ENCODE data around the gene PALLD.

PALLD gene

DNA sequence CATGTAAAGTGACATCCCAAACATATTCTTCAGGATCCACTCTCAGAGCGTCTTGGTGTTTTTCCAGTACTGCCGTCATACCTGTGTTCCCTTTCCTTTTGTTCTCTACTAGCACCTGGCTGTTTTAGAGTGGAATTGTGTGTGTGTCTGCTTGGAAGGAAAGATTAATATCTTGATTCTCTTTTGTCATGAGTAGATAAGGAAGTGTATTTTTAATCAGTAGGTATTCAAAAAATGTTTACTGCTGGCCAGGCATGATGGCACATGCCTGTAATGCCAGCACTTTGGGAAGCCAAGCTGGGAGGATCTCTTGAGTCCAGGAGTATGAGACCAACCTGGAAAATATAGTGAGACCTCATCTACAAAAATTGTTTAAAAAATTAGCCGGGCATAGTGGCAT is 314.4 kb downstream of the PALLD start:
- Histone ChIP-seq H3K27ac (ENCODE audit: low read depth, low read length, poor library complexity, severe bottlenecking) (no peak overlapping the region), H3K4me1 (ENCODE audit: insufficient read depth, low read length, severe bottlenecking) (no peaks in the 10 kb centered on the region), H3K9me2 (ENCODE audit: low read depth, low read length) (no peaks in the 10 kb centered on the region), H3K36me3 (ENCODE audit: insufficient read depth, low read length) (no peaks in the 10 kb centered on the region), H3K9me3 (ENCODE audit: low read length) (no peaks in the 10 kb centered on the region), H4K20me1 (ENCODE audit: insufficient read depth, low read length) (no peaks in the 10 kb centered on the region), H3F3A (ENCODE audit: insufficient read depth, low read length) (no peaks in the 10 kb centered on the region), H3K4me3 (ENCODE audit: low read depth, low read length, poor library complexity, severe bottlenecking) (no peak overlapping the region), H3K79me2 (ENCODE audit: insufficient read depth, low read length) (no peaks in the 10 kb centered on the region), H3K27me3 (ENCODE audit: insufficient read depth, low read length) (no peaks in the 10 kb centered on the region; the same call in 1 of the 2 replicates), H3K9ac (ENCODE audit: low read length) (no peak overlapping the region), H2AFZ (ENCODE audit: low read length) (no peak overlapping the region), H3K4me2 (ENCODE audit: low read length) (no peak overlapping the region)
- TF ChIP-seq, protein P1, sequence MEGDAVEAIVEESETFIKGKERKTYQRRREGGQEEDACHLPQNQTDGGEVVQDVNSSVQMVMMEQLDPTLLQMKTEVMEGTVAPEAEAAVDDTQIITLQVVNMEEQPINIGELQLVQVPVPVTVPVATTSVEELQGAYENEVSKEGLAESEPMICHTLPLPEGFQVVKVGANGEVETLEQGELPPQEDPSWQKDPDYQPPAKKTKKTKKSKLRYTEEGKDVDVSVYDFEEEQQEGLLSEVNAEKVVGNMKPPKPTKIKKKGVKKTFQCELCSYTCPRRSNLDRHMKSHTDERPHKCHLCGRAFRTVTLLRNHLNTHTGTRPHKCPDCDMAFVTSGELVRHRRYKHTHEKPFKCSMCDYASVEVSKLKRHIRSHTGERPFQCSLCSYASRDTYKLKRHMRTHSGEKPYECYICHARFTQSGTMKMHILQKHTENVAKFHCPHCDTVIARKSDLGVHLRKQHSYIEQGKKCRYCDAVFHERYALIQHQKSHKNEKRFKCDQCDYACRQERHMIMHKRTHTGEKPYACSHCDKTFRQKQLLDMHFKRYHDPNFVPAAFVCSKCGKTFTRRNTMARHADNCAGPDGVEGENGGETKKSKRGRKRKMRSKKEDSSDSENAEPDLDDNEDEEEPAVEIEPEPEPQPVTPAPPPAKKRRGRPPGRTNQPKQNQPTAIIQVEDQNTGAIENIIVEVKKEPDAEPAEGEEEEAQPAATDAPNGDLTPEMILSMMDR (IDR thresholded peaks at IDR 0.05; ENCODE audit: low read length) = no peak
- no peak for TF ChIP-seq EZH2 (IDR thresholded peaks at IDR 0.05; ENCODE audit: borderline replicate concordance, low read length)

DNA sequence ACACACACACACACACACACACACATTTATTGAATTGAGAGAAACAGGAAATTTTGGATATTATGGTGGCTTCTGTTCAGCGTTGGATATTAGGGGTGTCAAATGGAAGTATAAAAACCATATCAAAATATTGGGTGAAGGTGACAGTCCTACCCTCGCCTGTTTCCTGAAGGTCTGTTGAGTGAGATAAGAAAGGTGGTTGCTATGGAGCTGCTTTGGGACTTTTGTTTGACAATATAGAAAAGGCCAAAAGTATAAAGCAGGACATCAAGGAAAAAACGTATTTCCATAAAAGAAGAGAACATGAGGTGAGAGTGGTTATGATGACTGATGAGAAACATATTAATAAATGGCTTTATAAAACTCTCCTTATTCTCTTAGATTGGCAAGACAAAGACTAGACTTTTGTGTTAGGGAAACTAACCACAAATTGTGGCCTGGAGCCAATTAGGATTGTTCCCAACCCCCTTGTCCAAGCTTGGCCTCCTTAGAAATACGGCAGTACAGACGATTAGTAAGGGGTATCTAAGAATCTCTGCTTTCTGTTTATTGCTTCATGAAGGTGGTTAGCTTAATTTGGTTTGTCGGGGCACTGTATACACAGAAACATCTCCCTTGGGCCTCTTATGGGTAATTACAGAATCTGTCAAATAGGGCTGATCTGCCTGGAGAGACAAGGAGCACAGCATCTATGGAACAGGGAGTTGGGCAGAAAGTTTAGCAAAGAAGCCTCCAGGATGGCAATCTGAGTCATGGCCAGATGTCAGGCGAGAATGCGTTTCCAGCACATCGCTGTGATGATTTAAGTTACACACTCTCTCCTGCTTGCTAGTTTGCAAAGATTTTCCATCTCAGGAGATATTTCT is 315.2 kb downstream of the PALLD start:
- H3K36me3 ChIP-seq (ENCODE audit: insufficient read depth, low read length) = no peaks in the 10 kb centered on the region
- H3K9ac ChIP-seq (ENCODE audit: low read length) = no peak overlapping the region
- no peaks in the 10 kb centered on the region for H3K9me3 ChIP-seq (ENCODE audit: low read length)
- H4K20me1 ChIP-seq (ENCODE audit: insufficient read depth, low read length) = no peaks in the 10 kb centered on the region
- H3K27ac ChIP-seq (ENCODE audit: low read depth, low read length, poor library complexity, severe bottlenecking) = no peak overlapping the region
- no peaks in the 10 kb centered on the region for H3K79me2 ChIP-seq (ENCODE audit: insufficient read depth, low read length)
- H3K4me3 ChIP-seq (ENCODE audit: low read depth, low read length, poor library complexity, severe bottlenecking) = no peak overlapping the region
- H3K4me1 ChIP-seq (ENCODE audit: insufficient read depth, low read length, severe bottlenecking) = no peaks in the 10 kb centered on the region
- H3K4me2 ChIP-seq (ENCODE audit: low read length) = no peak overlapping the region
- no peaks in the 10 kb centered on the region for H3K9me2 ChIP-seq (ENCODE audit: low read depth, low read length)
- no peak overlapping the region for H2AFZ ChIP-seq (ENCODE audit: low read length)
- no peaks in the 10 kb centered on the region for H3F3A ChIP-seq (ENCODE audit: insufficient read depth, low read length)
- H3K27me3 ChIP-seq (ENCODE audit: insufficient read depth, low read length) = no peaks in the 10 kb centered on the region; the same call in 1 of the 2 replicates
- no peak for TF ChIP-seq EZH2 (IDR thresholded peaks at IDR 0.05; ENCODE audit: borderline replicate concordance, low read length)
- TF ChIP-seq, protein P1 (IDR thresholded peaks at IDR 0.05; ENCODE audit: low read length) = no peak

DNA sequence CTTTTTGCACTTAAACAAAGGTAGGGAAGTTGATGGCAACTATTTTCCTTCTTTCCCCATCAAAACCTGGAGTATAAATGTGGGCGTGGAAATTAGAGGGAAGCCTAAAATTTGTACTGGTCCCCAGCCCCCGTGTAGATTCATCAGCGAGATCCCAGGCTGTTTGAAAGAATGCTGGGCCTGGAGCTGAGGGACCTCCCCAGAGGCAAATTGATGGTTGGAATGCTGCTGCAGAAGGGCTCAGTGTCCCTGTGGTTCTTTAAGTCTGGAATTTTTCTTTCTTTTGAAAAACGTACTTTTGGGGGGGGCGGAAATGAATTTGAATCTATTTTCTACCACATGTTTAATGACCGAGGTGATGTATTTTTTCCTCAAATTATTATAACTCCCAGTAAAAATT is 316.0 kb downstream of the PALLD start:
- Histone ChIP-seq H3K9ac (ENCODE audit: low read length) (no peak overlapping the region), H4K20me1 (ENCODE audit: insufficient read depth, low read length) (no peaks in the 10 kb centered on the region), H3K9me2 (ENCODE audit: low read depth, low read length) (no peaks in the 10 kb centered on the region), H3K4me2 (ENCODE audit: low read length) (no peak overlapping the region), H3K79me2 (ENCODE audit: insufficient read depth, low read length) (no peaks in the 10 kb centered on the region), H3K36me3 (ENCODE audit: insufficient read depth, low read length) (no peaks in the 10 kb centered on the region), H3K4me1 (ENCODE audit: insufficient read depth, low read length, severe bottlenecking) (no peaks in the 10 kb centered on the region), H2AFZ (ENCODE audit: low read length) (no peak overlapping the region), H3K4me3 (ENCODE audit: low read depth, low read length, poor library complexity, severe bottlenecking) (no peak overlapping the region), H3K27me3 (ENCODE audit: insufficient read depth, low read length) (no peaks in the 10 kb centered on the region; the same call in 1 of the 2 replicates), H3K27ac (ENCODE audit: low read depth, low read length, poor library complexity, severe bottlenecking) (no peak overlapping the region), H3K9me3 (ENCODE audit: low read length) (no peaks in the 10 kb centered on the region), H3F3A (ENCODE audit: insufficient read depth, low read length) (no peaks in the 10 kb centered on the region)
- TF ChIP-seq, protein P1 (IDR thresholded peaks at IDR 0.05; ENCODE audit: low read length) = no peak
